Activated naive CD4-positive, alpha-beta T cell treated with anti-CD3 and anti-CD28 coated beads, Interleukin-2, amount 10 ng/mL, durations not matched to agents 7 days and 5 days (primary cell): ENCODE results near the gene TMEM41A.

ENCODE experiments used
- CTCF ChIA-PET: fragments of 350-600 bp; sonication (Branson Sonifier 250); formaldehyde crosslinking; loops from one replicate; lab custom pipeline; 2021; ENCODE audit warnings: antibody characterized with exemption; lab: Charles Lee
- DNase-seq: peaks from one replicate; pipeline ENCODE4 v3.0.0-alpha.2; 2020
- H3K27ac Mint-ChIP-seq: one replicate; pipeline ENCODE4 v1.8.0; 2021; ENCODE audit warnings: mild to moderate bottlenecking, moderate library complexity, mixed read lengths
- H3K27me3 Mint-ChIP-seq: one replicate; pipeline ENCODE4 v1.8.0; 2021; ENCODE audit warnings: mild to moderate bottlenecking, mixed read lengths
- H3K36me3 Mint-ChIP-seq: one replicate; pipeline ENCODE4 v1.8.0; 2021; ENCODE audit warnings: mixed read lengths
- H3K4me1 Mint-ChIP-seq: one replicate; pipeline ENCODE4 v1.8.0; 2021; ENCODE audit warnings: mixed read lengths
- H3K4me3 Mint-ChIP-seq: one replicate; pipeline ENCODE4 v1.8.0; 2021; ENCODE audit warnings: mild to moderate bottlenecking, moderate library complexity, mixed read lengths
- H3K9me3 Mint-ChIP-seq: one replicate; pipeline ENCODE4 v1.8.0; 2021; ENCODE audit warnings: mixed read lengths

Gene TMEM41A

GRCh38 chr3:185498503-185499396 lies at the start of gene TMEM41A:
TMEM41A (minus strand) TSS chr3:185499035; CDS start chr3:185498961, 74 bp downstream.
- H3K27me3 Mint-ChIP-seq = peaks cover 27% of the 10 kb centered on the region

DNA sequence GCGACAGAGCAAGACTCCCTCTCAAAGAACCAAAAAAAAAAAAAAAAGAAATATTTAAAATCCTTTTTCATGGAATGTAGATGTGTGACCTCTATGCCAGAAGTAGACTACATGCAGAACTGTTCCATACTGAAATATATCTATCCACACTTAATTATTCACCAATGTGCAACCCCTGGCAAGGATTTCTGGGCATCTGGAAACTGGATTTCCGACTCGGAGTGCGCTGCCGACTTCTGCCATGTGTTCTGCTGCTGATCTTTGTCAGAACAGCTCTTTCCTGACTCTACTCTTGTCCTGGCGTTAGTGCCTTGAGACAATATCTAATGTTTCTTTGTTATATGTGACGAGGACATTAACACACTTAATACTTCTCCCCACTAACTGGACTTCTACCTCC lies 41.9 kb upstream of the TMEM41A start:
- H3K4me3 Mint-ChIP-seq = no peak overlapping the region
- CTCF ChIA-PET = no interaction called here

More at GRCh38 chr3:185498503-185499396, at the start of gene TMEM41A:
- Mint-ChIP-seq H3K4me3 (peak within 1 kb of the TSS; percentile 98), H3K9me3 (no peaks in the 10 kb centered on the region), H3K27ac (peak within 1 kb of the TSS; percentile 92), H3K36me3 (peaks cover 20% of the 10 kb centered on the region), H3K4me1 (peaks cover 27% of the 10 kb centered on the region)
- DNase-seq = peak; percentile 93
- CTCF ChIA-PET = interaction anchor here (1.1 to 1.6 kb wide), 2 partner anchors 39 to 60 kb away, joined by 3 to 8 read pairs; no protein-coding TSS in a partner anchor

DNA sequence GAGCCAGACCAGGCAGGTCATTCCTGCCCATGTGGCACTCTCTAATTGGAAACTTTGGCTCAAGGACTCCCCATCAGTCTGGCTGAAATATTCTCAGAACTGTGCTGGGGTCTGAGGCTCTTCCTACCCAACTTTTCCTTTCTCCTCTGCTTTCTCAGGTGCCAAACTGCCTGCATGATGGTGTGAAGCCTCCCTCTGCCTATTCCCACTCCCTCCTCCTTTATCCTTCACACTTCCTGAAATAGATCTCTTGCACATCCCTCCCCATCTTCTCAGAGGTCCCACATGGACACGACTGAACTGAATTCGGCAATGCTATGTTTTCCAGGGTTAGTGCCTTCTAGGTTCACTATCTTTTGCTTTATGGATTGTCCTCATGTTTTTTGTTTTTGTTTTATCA lies 41.1 kb upstream of the TMEM41A start:
- Mint-ChIP-seq H3K9me3 (peaks cover 2% of the 10 kb centered on the region), H3K27ac (no peak overlapping the region), H3K4me3 (no peak overlapping the region), H3K27me3 (no peaks in the 10 kb centered on the region), H3K4me1 (peaks cover 22% of the 10 kb centered on the region), H3K36me3 (no peaks in the 10 kb centered on the region)
- DNase-seq = no peak
- CTCF ChIA-PET = no interaction called here

More for the DNA sequence above, 41.9 kb upstream of the TMEM41A start:
- Mint-ChIP-seq H3K4me1 (peaks cover 22% of the 10 kb centered on the region), H3K9me3 (peaks cover 2% of the 10 kb centered on the region), H3K36me3 (no peaks in the 10 kb centered on the region), H3K27me3 (no peaks in the 10 kb centered on the region), H3K27ac (no peak overlapping the region)
- no peak for DNase-seq

GRCh38 chr3:185537369-185537970 lies 38.6 kb upstream of the TMEM41A start:
- Mint-ChIP-seq H3K36me3 (no peaks in the 10 kb centered on the region), H3K9me3 (peaks cover 2% of the 10 kb centered on the region), H3K27ac (peak overlapping the region; percentile 82), H3K4me3 (no peak overlapping the region), H3K4me1 (peaks cover 19% of the 10 kb centered on the region), H3K27me3 (no peaks in the 10 kb centered on the region)
- peak; percentile 49 for DNase-seq
- CTCF ChIA-PET = interaction anchor here (0.8 kb wide), 1 partner anchor 38 kb away, joined by 3 read pairs; the partner anchor contains the start of gene TMEM41A

- Mint-ChIP-seq H3K9me3 (peaks cover 2% of the 10 kb centered on the region), H3K27me3 (peaks cover 5% of the 10 kb centered on the region), H3K4me1 (peaks cover 14% of the 10 kb centered on the region), H3K27ac (no peak overlapping the region), H3K36me3 (no peaks in the 10 kb centered on the region), H3K4me3 (no peak overlapping the region)
- DNase-seq = no peak
- CTCF ChIA-PET = interaction anchor here (0.6 to 3.9 kb wide), 3 partner anchors 25 to 238 kb away, joined by 4 to 16 read pairs (median 6); no protein-coding TSS in a partner anchor
Measured at GRCh38 chr3:185534511-185534910, 35.7 kb upstream of the TMEM41A start.

DNA sequence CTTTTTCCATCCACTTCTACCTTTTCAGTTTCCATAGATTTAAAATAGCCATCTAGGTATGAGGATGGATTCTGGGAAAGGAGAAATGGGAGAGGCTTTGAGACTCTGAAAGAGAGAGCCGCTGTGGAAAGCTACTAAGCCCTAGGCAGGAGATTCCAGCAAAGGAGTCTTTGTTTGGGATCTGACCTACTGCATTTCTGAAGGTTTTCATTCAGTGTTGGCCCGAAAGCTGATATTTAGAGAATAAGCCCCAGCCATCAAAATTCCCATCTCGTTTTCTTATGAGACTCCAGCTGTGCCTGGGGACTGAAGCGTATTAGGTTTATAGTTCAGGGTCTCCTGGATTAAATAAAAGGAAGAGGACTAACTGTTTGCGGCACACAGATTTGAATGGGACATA lies 34.1 kb upstream of the TMEM41A start:
- no peak overlapping the region for H3K27ac Mint-ChIP-seq
- DNase-seq = no peak
- peaks cover 2% of the 10 kb centered on the region for H3K9me3 Mint-ChIP-seq
- no peaks in the 10 kb centered on the region for H3K36me3 Mint-ChIP-seq
- CTCF ChIA-PET = interaction anchor here (3.9 kb wide), 1 partner anchor 26 kb away, joined by 16 read pairs; no protein-coding TSS in a partner anchor
- H3K4me3 Mint-ChIP-seq = no peak overlapping the region
- H3K4me1 Mint-ChIP-seq = peaks cover 13% of the 10 kb centered on the region
- peaks cover 10% of the 10 kb centered on the region for H3K27me3 Mint-ChIP-seq

DNA sequence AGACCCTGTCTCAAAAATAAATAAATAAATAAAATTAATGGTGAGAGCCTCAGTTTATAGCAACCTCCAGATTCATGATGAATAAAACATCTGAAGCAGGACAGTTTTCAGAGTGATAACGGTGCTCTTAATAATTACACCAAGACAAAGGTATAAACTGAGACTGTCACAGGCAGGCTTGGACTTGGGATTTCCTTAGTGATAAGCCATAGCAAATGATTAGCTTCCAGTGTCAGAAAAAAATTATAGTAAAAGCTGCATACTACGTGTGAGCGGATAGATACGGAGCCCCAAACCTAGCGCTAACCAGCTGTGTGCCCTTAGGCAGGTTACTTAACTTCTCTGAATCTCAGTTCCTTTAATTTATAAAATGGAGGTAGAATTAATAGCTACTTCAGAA lies 32.0 kb upstream of the TMEM41A start:
- peaks cover 17% of the 10 kb centered on the region for H3K27me3 Mint-ChIP-seq
- no peak for DNase-seq
- H3K27ac Mint-ChIP-seq = no peak overlapping the region
- CTCF ChIA-PET = no interaction called here
- H3K36me3 Mint-ChIP-seq = no peaks in the 10 kb centered on the region
- peaks cover under 1% of the 10 kb centered on the region for H3K4me1 Mint-ChIP-seq
- no peaks in the 10 kb centered on the region for H3K9me3 Mint-ChIP-seq
- H3K4me3 Mint-ChIP-seq = no peak overlapping the region

GRCh38 chr3:185528532-185528931 lies 29.7 kb upstream of the TMEM41A start:
- CTCF ChIA-PET = no interaction called here
- H3K27ac Mint-ChIP-seq = no peak overlapping the region
- no peak for DNase-seq
- H3K36me3 Mint-ChIP-seq = no peaks in the 10 kb centered on the region
- H3K4me1 Mint-ChIP-seq = no peaks in the 10 kb centered on the region
- H3K27me3 Mint-ChIP-seq = peaks cover 19% of the 10 kb centered on the region
- no peaks in the 10 kb centered on the region for H3K9me3 Mint-ChIP-seq
- H3K4me3 Mint-ChIP-seq = no peak overlapping the region

DNA sequence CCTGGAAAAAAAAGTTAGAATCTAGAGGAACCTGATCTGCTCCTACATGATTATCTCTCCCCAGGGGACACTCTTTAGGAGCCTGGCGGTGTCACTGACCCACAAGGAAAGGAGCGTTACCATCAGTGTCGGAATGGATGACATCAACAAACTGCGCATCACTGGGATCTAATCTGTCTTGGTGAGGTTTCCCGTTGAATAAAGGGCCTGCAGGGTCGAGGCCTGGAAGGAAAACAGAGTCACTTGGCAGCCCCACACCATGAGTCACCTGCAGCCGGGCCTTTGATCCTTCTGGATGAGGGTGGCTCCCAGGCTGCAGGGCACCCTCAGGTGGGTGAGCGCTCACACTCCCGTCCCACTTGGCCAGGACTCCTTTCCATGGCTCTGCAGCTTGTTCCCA lies 28.5 kb upstream of the TMEM41A start:
- Mint-ChIP-seq H3K4me1 (no peaks in the 10 kb centered on the region), H3K4me3 (no peak overlapping the region), H3K9me3 (no peaks in the 10 kb centered on the region), H3K27me3 (peaks cover 25% of the 10 kb centered on the region), H3K36me3 (no peaks in the 10 kb centered on the region), H3K27ac (no peak overlapping the region)
- CTCF ChIA-PET = no interaction called here
- DNase-seq = no peak

DNA sequence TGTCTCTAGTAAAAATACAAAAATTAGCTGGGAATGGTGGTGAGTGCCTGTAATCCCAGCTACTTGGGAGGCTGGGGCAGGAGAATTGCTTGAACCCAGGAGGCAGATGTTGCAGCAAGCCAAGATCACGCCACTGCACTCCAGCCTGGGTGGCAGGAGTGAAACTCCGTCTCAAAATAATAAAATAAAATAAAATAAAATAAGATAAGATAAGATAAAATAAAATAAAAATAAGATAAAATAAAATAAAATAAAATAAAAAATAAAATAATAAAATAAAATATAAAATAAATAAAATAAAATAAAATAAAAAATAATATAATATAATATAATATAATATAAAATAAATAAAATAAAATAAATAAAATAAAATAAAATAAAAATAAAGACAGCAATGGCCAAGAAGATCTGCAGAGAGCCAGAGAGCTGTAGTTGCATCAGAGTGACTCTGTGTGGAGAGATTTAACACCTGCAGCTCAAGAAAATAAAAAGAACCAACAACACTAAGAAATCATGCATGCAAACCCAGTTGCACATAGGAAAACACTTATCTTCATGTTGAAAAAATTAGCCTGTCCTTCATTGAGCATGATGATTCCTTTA lies 27.6 kb upstream of the TMEM41A start:
- Mint-ChIP-seq H3K27ac (no peak overlapping the region), H3K27me3 (peaks cover 28% of the 10 kb centered on the region), H3K4me1 (no peaks in the 10 kb centered on the region), H3K9me3 (no peaks in the 10 kb centered on the region), H3K4me3 (no peak overlapping the region), H3K36me3 (no peaks in the 10 kb centered on the region)
- CTCF ChIA-PET = no interaction called here
- no peak for DNase-seq

- Mint-ChIP-seq H3K36me3 (no peaks in the 10 kb centered on the region), H3K9me3 (no peaks in the 10 kb centered on the region), H3K27ac (no peak overlapping the region), H3K4me1 (no peaks in the 10 kb centered on the region), H3K27me3 (peaks cover 23% of the 10 kb centered on the region), H3K4me3 (no peak overlapping the region)
- CTCF ChIA-PET = interaction anchor here (1.3 kb wide), 1 partner anchor 37 kb away, joined by 5 read pairs; no protein-coding TSS in a partner anchor
- DNase-seq = no peak
Measured at GRCh38 chr3:185521349-185522138, 22.7 kb upstream of the TMEM41A start.

GRCh38 chr3:185519021-185519420 lies 20.2 kb upstream of the TMEM41A start:
- Mint-ChIP-seq H3K27me3 (peaks cover 27% of the 10 kb centered on the region), H3K27ac (no peak overlapping the region), H3K4me1 (no peaks in the 10 kb centered on the region), H3K36me3 (no peaks in the 10 kb centered on the region), H3K4me3 (no peak overlapping the region), H3K9me3 (no peaks in the 10 kb centered on the region)
- no peak for DNase-seq
- CTCF ChIA-PET = no interaction called here

DNA sequence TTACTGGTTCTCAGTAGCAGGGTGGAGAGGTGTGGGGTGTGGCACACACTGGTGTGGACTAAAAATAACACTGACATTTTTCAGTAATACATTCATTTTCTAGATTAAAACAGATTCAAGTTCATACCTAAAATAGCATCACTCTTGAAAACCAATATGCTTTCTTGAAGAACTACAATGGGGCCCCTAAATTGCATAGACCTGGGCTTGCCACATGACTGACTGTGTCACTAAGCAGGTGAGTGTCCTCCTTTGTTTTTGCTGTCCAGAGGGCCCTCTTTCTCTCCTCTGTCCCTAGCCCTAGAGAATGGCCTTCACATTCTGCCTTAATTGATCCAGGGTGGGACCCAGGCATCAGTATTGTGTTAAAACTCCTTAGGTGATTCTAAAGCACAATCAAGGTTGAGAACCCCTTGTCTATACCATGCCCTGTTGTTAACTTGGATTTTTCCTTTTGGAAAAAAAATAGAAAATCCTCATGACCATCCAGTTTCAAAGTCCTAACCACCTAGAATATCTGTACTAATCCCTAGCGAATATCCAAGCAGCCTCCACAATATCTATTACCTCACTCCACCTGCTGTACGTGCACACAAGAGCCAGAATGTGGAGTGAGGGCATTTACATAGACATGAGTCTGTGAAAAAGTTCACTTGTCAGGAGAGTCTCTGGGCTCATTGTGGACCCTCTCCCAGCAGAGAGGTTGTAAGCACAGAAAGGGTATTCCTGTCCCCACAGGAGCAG lies 18.7 kb upstream of the TMEM41A start:
- CTCF ChIA-PET = no interaction called here
- H3K9me3 Mint-ChIP-seq = no peaks in the 10 kb centered on the region
- H3K36me3 Mint-ChIP-seq = no peaks in the 10 kb centered on the region
- no peak overlapping the region for H3K27ac Mint-ChIP-seq
- no peaks in the 10 kb centered on the region for H3K4me1 Mint-ChIP-seq
- H3K27me3 Mint-ChIP-seq = peaks cover 22% of the 10 kb centered on the region
- no peak overlapping the region for H3K4me3 Mint-ChIP-seq
- DNase-seq = no peak
